Left lobe of liver (tissue), 2 donors: ENCODE results near the gene MYO5B. TPM values are rescaled to one million over a fixed set of nuclear protein-coding genes. Genes with fewer than 3 reads are reported as not detected.

Source experiments
- ATAC-seq: fragments of 200-7000 bp; cut with Tn5 transposase; one replicate; pipeline ENCODE4 v1.9.1; 2020; ENCODE audit warnings: mild to moderate bottlenecking, moderate library complexity
- DNase-seq: peaks from one replicate; pipeline ENCODE4 v3.0.0-alpha.2; 2020; ENCODE audit warnings: low spot score
- total RNA-seq: library from RNA; stranded (reverse); gene quantifications from one replicate; pipeline ENCODE4 v1.2.1, GENCODE V29; 2021
- donor health status: DM: no; HTN: no; CAD: no; lungs with moderate emphysema.
- donor health status: DM: no; HTN: yes; CAD: no.

MYO5B gene
- total RNA-seq, 1 donor from 2014 or later: 16.1 TPM

DNA sequence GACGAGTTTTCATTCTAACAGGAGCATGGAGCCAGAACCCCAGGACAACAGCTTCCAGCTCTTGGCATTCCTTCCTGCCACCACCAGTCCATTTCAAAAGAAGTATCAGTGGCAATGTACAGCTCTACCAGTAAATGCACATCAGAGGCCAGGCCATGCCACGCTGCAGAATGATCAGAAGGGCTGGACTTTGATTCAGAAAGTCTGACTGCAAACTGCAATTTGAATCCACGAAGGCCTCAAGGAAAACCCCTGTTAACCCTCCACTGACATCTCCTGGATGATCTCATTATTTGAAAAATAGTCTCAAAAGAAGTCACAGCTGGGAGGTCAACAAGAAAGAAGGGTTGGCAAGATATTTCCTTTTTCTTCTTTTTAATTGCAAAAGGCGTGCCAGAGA, 119.2 kb downstream of the MYO5B start:
- DNase-seq: no peak
- ATAC-seq: no peak

DNA sequence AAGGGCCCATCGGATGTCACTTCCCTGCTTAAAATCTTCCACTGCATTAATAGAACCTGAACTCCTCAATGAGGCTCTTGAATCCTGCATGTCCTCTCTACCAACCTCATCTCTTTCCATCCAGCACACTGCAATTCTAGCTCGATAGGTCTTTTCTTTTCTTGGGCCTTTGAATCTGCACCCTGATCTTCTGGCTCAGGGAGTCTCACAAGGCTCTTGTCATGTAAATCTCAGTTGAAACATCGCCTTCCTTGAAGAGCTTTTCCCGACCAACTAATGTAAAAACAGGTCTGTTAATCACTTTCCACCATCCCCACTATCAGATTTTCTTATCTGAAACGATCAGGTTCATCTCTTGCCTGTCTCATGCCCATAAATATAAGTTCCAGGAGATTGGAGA, 120.5 kb downstream of the MYO5B start:
- ATAC-seq (no peak), DNase-seq (no peak)

DNA sequence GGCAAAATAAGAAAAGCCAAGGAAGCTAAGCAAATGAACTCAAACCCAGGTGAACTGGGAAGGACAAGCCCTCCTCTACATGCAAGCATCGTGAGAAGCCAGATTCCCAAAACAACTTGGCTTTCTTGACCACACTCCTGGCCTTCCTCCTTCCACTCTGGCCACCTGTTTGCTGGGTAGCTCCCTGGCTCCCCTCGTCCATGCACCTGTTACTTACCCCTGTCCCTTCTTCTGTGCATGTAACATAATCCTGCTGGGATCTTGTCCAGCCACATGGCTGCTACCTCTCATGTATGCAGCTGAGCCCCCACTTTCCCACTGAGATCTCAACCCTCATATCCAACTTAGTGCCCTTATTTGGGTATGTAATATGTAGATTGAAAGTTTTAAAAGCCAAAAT, 121.6 kb downstream of the MYO5B start:
- DNase-seq (no peak), ATAC-seq (no peak)

DNA sequence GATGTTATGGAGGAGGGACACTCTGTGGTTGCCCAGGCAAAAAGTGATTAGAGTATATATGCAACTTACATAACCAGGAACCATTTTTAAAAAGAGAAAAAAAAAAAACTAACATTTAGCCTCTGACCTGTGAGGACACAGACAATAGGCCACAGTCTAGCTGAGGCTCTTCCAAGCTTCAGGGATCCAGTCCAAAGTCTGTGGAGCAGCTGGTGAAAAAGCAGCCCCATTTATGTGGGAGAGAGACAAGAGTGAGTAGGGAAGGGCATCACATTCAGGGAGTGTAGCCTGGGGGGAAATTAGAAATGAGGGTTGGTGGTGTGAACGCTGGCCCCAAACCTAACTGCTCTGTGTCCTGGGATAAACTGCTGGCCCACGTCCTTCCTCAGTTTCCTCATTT, 122.8 kb downstream of the MYO5B start:
- ATAC-seq (peak; percentile 97), DNase-seq (peak; percentile 64)

DNA sequence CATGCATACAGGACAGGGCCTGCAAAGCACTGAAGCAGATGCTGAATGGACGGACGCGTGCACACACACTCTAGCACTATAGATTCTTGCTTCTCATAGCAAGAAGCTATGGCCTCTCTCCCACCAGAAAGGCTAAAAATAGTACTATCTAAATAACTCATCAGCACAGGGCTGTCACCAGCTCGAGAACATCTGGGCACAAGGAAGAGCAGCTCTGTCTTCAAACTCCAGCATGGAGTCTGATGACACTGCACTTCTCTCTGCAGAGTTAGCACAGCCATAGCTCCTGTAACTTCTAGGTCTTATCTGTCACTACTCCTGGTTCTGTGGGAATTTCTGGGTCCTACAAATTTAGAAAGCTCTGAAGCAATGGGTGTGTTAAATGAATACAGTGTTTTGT, 123.5 kb downstream of the MYO5B start:
- DNase-seq (no peak), ATAC-seq (no peak)

DNA sequence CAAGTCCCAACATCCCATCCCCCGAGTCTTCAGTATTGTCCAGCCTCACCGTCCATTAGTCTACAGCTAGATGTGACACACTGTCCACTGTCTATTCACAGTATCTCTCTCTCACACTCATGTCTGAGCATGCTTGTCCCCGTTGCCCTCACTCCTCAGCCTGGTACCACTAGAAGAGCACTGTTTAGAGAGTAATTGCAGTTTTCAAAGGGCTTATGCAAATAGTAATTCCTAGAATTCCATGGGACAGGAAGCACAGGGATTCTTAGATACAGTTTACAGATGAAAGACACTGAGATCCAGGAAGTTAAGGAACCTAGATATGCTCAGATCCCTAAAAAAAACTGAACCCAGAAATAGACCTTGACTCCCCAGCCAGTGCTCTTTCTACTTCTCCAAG, 125.5 kb downstream of the MYO5B start:
- no peak for ATAC-seq
- no peak for DNase-seq

DNA sequence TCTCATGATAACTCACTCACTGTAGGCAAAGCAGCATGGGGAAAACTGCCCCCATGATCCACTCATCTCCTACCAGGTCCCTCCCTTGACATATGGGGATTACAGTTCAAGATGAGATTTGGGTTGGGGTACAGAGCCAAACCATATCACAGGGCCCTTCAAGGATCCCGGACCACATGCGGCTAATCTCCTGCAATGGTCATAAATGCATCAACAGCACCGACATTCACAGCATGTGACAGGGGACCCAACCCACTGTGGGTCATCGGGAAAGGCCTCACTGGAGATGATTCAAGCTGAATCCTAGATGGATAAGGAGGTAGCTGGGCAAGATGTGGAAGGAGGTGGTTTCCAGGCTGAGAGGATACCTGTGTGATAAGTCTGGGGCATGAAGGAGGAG, 129.4 kb downstream of the MYO5B start:
- ATAC-seq (no peak), DNase-seq (no peak)

DNA sequence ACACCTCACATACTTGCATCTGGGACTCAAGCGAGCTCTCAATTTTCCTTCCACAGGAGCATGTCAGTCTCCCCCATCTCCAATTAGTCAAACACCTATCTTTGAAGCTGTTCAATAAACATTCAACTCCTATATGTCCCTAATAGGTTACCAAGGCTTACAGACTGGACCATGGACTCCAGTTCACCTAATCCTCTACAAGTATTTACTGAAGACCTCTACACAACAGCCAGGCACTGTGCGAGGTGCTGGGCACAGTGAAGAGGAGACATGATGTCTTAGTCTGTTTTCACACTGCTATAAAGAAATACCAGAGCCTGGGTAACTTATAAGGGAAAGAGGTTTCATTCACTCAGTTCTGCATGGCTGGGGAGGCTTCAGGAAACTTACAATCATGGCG, 129.9 kb downstream of the MYO5B start:
- ATAC-seq: no peak
- no peak for DNase-seq

DNA sequence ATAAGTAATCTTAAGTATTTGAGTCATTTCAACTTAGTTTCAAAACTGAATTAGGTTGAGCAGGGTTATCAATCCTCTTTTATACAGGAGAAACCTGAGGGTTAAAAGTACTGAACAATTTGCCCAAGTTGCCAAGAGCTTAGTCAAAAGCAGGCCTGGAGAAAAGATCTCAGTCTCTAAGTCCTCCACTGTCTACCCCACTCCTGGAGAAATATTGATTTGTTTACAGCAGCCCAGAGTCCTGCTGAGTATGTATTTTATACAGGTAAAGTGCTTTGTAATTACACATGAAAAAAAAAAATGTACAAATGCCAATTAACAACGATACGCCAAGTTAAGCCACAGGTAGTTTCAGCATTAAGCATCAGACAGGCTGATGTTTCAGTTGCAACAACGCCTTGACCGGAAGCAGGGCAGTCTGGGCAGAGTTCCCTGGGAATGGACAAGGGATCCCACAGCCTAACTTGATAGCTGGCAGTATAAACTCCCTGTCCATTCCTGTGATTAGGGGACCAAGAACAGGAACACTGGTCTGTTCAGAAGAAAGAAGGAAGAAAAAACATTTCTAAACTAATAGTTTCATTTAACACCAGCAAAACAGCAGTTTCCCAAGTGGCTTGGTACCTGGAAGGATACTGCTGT, 132.9 kb downstream of the MYO5B start:
- peak; percentile 54 for ATAC-seq

DNA sequence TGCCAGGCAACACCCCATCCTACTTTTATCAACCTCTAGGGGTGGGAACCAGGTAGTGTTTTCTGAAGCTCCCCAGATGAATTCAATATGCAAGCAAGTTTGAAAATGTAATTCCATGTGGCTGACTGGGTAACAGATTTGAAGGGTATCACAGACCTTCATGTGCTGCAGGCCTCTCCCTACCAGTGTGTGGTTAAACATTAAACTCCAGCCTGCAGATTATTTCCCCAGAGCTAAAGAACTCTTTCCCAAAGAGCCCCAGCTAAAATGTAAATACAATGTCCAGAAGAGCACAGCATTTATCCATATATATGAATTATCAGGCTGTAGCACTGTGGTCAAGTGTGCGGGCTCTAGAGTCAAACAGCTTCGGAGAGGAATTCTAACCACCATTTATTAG, 134.1 kb downstream of the MYO5B start:
- ATAC-seq (peak; percentile 46), DNase-seq (no peak)

More for the DNA sequence above, 132.9 kb downstream of the MYO5B start:
- no peak for DNase-seq

DNA sequence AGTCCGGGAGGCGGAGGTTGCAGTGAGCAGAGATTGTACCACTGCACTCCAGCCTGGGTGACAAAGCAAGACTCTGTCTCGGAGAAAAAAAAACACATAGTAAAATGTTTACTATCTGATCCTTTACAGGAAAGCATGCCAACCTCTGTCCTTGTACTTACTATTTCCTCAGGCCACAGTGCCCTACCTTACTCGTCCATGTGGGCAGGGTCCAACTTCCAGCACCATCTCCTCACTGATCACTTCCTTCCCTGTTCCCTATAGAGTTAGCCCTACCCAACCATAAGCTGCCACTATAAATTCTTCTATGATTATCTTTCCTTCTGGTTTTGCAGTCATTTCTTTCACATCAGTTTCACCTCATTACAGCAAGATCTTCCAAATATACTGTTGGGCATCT, 136.2 kb downstream of the MYO5B start:
- no peak for ATAC-seq
- DNase-seq: no peak

DNA sequence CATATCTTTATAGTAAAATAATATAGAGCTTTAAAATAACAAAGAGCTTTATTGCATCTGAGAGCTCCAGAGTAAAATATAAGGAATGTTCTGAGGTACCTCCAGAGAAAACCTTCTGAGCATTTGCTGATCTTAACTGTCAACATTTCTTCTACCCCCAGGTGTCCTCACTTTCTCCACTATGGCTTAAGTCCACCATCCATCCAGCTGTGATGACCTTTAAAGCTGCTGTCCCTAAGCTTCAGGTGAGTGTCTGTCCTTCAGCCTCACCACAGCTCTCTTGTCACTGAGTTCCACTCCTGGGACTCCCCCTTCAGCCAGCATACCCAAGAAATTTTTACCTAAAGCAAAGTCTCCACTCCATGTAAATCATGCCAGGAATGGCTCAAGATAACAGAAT, 137.9 kb downstream of the MYO5B start:
- DNase-seq: no peak
- ATAC-seq: peak; percentile 48

DNA sequence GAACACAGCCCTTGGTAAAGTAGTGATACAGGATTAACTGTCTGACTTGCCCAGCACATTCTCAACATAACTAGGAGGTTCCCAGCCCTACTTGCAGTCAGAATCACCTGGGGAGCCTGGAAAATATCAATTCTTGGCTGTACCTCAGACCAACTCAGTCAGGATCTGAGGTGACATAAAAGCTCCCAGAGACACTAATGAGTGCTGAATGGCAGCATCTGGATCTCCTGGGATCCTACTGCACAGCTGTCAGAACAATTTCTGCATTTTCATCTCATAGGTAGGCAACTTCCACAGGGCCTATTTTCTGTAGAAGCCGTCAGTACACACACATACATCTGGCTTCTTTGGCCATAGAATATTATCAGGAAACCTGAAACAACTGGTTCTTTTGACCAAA, 138.8 kb downstream of the MYO5B start:
- ATAC-seq (no peak), DNase-seq (no peak)

DNA sequence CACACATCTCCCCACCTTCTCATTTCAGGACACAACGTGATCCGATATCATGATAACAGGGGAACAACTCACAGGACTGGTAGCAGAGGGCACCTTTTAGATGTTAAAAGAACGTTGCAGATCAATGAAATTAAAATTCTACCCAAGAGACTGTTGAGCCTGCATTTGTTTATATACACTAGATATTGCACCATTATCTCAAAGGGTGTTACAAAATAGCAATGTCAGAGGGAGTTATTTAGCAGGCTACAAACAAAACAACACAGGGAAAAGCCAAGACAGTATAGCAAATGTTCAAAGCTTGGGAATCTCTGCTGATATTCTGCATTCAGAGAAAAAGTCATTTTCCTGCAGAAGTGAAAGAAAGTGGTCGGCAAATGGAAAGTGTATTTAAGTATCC, 139.5 kb downstream of the MYO5B start:
- ATAC-seq: peak; percentile 53
- DNase-seq: no peak

DNA sequence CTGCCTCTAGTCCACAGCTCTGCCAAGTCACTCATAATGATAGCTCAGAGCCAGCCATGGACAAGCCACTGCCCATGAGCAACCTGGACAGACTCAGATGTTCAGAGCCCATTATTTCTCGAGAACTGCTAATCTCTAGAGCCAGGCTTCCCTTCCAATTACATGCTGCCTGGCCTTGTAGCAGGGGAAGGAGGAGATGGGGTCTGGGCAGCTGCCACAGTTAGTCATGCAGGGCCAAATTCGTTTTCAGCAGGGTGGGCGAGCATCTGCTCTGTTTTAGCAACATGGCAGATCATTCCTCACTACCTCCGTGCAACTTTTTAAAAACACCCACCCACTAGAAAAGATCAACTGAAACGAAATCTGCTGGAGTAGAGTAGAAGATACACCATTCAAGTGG, 141.8 kb downstream of the MYO5B start:
- no peak for DNase-seq
- ATAC-seq: no peak

DNA sequence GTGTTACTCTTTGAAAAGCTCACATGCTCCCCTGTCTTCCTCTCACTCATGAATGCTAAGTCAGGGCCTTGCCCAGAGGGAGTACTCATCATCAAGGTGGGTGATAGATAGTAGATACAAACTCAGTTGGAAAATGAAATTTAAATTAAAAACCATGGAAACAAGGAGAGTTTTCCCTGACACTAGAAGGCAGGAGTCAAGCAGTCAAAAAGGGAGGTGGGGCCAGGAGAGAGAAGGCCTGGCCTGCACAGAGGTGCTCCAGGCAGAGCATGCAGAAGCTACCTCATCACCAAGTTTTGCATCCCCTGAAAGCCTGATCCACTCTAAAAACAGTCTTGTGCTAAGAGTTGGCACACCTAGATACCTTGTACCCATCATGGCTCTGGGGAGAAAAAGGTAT, 143.7 kb downstream of the MYO5B start:
- peak; percentile 88 for ATAC-seq
- DNase-seq: no peak

DNA sequence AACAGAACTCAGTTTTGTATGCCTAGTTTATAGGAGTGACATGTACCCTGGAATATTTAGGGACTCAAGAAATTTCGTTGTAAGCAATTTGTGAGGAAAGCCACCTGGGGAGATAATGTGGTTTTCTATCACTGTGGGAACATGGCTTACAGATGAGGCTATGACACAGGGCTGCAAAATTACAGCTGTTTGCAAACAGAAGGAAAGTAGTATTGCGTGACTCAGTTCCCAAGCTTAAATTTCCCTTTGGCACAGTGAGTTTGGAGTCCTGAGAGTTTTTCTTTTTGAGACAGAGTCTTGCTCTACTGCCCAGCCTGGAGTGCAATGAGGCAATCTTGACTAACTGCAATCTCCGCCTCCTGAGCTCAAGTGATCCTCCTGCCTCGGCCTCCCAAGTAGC, 149.8 kb downstream of the MYO5B start:
- DNase-seq: no peak
- no peak for ATAC-seq

DNA sequence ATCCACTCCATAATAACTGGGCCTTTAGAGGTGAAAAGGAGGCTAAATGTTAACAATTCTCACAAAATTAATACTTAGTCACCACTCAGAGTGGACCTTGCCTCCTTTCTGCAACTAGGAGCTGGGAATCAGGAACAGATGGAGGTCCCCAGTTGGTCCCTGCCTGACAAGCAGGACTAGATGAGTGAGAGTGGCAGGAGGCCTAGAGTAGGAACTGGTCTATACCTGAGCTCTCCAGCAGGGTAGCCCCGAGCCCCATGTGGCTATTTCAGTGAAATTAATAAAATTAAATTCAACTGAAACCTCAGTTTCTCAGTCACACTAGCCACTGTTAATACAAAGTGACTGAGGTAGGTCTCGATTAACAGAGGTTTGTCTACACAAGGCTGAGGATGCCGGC, 150.5 kb downstream of the MYO5B start:
- ATAC-seq (peak; percentile 44), DNase-seq (no peak)

DNA sequence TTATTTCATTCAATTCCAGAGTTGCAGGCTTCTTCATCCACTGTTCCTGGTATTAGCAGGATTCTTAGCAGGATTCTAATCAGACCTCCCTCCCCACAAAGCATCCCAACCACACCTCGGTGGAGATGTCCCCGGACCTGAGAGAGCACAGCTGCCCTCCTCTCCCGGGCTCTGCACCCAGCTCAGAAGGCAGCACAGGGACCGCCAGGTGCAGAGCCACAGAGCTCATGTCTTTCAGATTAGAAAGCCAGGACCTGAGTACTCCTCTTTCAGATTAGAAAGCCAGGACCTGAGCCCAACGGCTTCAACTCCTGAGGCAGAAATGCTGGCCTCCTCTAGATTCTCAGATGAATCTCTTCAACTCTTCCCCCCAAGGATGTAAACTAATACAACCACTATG, 152.3 kb downstream of the MYO5B start:
- DNase-seq (no peak), ATAC-seq (no peak)

DNA sequence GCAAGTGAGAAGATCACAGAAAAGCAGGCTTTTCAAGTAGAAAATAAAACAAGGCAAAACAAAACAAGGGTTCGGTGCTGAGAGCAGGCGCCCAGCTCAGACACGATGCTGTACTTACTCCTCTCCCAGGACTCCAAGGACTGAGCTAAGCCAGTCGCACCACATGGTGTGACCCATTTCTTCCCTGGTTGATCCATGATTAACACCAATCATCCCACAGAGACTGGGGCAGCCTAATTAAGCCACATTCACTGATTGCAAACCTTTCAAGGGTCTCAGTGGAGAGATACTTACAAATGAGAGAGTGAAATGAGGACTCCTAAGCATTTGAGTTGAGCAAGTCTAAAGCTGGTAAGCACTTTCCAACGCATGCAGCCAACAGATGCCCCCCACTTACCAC, 155.2 kb downstream of the MYO5B start:
- DNase-seq (no peak), ATAC-seq (no peak)

DNA sequence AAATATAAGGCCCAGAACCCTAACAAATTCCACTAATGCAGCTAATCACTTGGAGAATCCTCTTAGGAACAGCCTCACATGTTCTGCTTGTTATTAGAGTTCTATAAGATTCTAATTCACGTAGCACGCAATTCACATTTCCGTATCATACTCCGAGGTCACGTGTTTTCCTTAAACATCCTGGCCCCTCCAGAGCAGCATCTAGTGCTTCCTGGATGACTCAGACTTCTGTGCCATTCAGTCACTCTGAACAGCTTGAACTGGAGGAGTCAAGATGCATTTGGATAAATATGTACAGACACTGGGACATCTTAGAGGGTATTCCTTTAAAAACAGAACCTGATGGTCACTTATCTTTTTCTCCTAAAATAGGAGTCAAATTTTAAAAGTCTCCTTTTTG, 156.5 kb downstream of the MYO5B start:
- no peak for DNase-seq

DNA sequence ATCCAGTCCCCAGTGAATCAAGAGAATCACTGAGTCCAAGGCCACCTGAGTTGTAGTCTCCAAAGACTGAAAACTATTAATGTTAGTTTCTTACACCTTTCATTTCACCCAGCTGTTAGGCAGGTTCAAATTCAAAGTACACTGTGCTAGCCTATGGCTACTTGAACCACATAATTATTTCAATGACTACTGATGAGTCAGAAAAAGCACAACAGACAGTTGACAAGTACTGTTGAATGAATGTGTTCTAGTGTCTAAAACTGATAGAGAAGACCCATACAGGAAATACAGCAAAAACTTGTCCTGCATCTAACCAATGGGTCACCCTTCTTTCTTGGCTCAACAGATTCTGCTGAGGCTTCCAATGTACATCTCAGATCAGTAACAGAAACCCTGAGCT, 160.9 kb downstream of the MYO5B start:
- ATAC-seq (no peak), DNase-seq (no peak)

More for the DNA sequence above, 156.5 kb downstream of the MYO5B start:
- ATAC-seq: no peak

DNA sequence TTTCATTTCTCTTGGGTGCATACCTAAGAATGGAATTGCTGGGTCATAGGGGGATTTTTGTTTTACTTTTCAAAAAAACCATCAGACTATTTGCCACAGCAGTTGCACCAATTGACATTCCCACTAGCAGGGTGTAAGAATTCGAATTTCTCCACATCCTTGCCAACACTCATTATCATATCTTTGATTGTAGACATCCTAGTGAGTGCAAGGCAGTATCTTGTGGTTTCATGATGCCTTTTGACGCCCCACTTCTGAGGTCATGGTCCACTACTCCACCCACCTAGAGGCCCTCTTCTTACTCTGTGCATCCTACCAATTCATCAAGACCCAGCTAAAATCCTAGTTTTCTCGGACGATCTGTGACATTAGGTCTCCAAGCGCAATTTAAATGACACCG, 161.9 kb downstream of the MYO5B start:
- ATAC-seq (no peak), DNase-seq (no peak)

DNA sequence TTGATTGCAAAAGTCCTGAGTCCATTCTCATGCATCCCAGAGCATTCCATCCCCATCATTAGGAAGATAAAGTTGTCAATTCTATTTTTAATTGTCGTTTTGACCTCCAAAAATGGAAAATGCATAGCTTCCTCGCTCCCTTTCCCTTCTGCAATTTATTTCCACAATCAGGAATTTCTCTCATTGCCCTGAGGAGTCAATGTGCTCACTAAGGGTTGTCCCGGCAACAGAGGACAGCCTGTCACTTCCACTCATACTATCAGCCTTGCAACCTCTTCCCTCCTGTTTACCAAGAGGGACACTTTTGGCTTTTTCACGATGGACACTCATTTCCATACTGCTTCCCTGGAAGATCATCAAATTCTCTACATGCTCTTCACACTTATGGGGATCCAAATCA, 164.8 kb downstream of the MYO5B start:
- ATAC-seq (no peak), DNase-seq (no peak)
